Activated CD4-positive, alpha-beta T cell treated with anti-CD3 and anti-CD28 coated beads, Interleukin-2, amount 50 U/mL, for 16 hours (primary cell): ENCODE data around the gene MARCHF6.
"Not testable (repeated sequence)": the region's sequence is repeated elsewhere in the genome, so short reads cannot be mapped to it uniquely, and the experiment has no call there.

Experiments used
- DNase-seq: peaks from one replicate; pipeline ENCODE4 v3.0.0-alpha.2; 2020

MARCHF6 gene

DNA sequence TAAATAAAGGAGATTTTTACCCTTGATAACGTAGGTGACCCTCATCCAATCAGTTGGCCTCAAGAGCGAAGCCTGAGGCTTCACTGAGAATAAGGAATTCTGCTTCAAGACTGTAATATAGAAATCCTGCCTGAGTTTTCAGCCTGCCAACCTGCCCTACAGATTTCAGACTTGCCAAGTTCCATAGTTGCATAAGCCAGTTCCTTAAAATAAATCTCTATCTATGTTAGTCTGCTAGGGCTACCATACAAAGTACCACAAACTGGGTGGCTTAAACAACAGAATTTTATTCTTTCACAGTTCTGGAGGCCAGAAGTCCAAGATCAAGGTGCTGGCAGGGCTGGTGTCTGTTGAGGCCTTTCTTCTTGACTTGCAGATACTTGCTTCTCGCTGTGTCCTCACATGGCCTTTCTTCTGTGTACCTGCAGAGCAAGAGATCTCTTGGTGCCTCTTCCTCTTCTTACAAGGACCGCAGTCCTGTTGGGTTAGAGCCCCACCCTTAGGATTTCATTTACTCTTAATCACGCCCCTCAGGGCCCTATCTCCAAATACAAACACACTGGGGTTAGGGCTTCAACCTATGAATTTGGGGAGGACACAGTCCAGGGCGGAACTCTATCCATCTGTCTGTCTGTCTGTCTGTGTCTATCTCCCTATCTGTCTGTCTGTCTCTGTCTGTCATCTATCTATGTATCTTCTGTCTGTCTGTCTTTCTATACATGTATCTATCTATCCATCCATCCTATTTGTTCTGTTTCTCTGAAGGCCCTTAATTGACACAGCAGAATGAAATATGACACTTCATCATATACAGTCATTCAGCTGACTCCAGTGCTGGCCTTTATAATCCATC, 28.8 kb upstream of the MARCHF6 start:
- no peak for DNase-seq

DNA sequence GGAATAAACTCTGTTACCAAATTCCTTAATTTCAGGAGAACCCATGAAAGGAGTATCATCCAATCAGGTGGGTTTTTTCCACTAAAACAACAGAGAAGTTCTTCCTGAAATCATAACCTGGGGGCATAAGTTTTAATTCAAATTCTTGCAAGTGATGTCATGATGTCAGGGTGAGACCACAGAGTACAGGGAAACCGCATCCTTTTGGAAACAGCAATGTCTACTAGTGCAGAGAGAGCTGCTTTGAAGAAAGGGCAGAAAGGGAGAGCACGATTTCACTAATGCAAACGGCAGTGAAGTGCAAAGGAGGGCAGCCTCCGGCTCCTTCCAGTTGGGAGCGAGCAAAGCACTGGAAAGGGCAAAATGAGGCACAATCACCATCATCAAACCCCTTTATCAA, 25.2 kb upstream of the MARCHF6 start:
- no peak for DNase-seq

DNA sequence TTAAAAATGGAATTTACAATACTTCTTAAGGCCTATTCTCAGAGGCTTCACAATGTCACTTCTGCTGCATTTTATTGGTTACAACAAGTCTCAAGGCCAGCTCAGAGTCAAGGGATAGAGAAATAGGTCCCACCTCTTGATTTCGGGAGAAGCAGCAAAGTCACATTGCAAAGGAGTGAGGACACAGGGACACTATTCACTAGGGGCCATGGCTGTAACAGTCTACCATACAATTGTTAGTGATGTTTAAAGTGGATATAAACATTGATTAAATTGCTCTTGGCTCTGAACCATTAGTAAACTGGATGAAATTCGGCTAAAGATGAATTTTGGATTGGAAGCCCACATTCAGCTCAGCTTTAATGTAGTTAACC, 24.1 kb upstream of the MARCHF6 start:
- no peak for DNase-seq

- no peak for DNase-seq
Observed at GRCh38 chr5:10329820-10330481, 23.5 kb upstream of the MARCHF6 start.

- no peak for DNase-seq
Observed at GRCh38 chr5:10330511-10331230, 22.8 kb upstream of the MARCHF6 start.

DNA sequence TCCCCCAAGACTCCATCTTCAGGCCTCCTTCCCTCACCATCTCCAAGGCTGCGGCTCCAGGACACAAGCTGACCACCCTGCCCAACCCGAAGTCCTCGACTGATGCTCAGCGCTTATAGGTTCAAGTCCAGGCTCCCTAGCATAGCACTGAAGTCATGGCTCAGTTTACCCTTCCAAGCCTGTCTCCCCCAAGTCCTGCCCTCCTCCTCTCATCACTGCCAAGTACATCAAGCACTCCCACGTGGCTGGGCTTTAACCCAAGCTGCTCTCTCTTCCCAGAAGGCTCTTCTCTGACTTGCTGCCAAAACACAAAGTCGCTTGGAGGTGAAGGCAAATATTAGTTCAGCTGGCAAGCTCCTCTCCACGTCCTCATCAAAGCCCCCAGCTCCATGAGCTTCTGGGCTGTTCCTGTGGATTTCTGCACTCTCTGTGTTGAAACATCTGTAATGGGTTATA, 22.1 kb upstream of the MARCHF6 start:
- no peak for DNase-seq

- no peak for DNase-seq
Observed at GRCh38 chr5:10332301-10332700, 21.2 kb upstream of the MARCHF6 start.

DNA sequence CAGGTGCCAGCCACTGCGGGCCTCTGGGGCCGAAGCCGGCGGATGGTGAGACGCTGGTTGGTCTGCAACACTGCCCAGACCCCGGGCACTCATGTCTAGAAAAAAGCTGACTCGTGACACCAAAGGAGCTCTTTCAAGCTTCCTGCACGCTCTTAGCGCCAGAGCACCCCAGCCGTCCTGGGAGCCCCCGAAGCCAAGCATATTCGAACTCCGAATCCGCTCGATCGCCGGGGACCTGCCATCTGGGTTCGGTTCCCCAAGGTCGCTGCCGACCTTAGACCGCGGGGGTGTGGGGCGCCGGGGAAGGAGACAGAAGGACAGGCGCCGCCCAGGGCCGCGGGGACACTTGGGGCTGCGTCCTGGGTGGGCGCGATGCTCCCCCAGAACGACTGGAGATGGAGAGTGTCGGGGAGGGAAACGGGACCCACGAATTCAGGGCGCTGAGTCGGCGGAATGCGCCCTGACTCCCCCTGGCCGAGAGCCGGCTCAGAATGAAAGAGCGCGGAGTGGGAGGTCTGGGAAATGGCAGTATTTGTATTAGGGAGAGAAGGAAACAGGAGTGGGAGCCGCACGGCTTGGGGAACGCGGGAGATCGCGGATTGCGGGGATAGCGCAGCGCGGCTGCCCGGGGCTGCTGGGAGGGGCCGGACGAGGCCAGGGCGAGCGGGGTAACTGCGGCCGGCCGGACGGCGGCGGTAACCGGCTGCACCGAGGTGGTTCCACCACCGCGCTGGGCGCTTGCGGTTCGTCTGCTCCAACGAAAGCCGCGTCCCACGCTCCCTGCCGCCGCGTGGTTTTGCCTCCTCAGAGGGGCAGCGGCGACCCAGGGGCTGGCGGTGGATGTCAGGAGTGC, 20.1 kb upstream of the MARCHF6 start:
- no peak for DNase-seq

- DNase-seq: no peak
Observed at GRCh38 chr5:10334831-10335230, 18.7 kb upstream of the MARCHF6 start.

DNA sequence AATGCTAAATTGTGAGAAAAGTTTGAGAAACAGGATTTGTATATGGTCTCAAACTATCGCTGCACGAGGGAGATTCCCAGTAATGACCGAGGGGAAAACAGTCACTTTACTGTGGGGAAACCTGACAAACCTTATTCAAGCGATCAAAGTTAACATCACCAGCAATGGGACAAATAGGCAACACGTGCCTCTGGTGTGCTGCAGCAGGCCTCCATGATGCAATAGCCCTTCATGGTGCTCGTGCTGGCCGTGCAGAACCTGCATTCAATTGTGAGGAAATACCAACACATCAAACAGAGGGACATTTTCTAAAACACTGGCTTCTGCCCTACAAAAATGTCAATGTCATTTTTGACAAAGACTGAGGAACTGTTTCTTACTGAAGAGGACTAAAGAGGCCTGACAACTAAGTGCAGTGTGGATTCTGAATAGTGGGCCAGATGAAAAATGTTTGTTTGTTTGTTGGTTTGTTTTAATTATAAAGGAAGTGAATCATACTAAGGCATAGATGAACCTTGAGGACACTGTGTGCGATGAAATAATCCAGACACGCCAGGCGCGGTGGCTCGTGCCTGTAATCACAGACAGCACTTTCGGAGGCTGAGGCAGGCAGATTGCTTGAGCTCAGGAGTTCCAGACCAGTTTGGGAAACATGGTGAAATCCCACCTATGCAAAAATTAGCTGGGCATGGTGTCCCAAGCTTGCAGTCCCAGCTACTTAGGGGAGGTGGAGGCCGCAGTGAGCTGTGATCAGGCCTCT, 17.6 kb upstream of the MARCHF6 start:
- DNase-seq: no peak

- no peak for DNase-seq
Observed at GRCh38 chr5:10337107-10337506, 16.4 kb upstream of the MARCHF6 start.

DNA sequence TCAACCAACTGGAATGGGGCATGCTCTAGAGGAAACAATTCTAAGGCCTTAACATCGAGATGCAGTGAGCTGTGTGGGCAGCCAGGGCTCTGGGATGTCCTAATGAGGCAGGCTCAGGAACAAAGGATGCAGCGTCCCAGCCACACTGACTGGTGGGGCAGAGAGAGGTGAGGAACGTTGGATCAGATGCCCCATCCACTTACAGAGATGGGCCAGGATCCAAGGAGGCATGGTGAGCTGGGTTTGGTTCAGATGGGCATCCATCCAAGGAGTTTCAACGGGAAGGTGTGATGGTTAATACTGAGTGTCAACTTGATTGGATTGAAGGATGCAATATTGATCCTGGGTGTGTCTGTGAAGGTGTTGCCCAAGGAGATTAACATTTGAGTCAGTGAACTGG, 15.5 kb upstream of the MARCHF6 start:
- DNase-seq: no peak

- no peak for DNase-seq
Observed at GRCh38 chr5:10338686-10339057, 14.8 kb upstream of the MARCHF6 start.

DNA sequence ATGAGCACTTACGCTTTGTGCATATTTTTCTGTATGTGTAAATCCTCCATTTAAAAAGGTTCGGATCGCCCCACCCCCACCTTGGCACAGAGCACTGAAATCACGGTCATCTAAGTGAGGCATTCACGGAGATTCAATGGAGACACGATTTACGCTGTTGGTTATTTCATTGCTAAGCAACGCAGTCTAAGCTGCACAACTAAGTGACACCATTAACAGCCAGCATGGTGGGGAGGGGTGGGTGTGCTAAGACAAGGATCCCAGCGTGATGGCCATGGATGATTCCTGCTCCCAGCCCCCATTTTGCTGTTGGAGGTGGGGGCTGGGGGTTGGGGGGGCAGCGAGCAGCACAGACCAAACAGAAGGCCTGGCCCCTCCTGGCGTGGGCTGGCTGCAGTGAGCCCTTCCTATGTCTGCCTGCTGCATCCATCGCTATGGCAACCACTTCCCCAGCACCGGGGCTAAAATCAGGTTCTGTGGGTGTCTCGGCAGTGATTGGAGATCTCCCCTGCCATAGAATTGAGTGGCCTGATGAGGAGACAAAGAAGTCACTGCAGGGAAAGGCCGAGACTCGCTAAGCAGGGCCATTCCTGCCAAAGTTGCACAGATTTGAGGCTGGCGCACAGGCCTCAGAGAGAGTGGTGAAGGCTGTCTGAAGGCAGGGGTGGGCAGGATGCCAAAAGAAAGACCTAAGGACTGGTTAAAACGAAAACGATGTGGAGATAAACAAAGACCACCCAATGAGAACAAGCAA, 14.3 kb upstream of the MARCHF6 start:
- no peak for DNase-seq

DNA sequence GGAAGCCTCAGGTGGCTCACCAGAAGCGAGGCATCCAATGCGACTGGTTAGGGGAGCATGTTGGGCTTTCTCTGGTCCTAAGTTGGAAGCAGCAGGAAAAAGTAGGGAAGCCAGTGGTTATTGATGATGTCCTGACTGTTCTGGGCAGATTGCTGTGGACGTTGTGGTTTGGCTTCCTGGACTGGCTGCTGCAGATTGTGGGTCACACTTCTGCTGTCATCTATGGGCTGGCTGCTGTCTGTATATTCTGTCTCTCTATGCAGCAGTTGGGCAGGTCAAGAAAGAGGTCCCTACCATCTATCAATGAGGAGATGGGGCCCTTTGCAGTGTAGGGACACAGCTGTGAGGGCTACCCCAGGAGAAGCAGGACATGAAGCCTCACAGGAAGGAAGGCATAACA, 13.5 kb upstream of the MARCHF6 start:
- DNase-seq: no peak

- DNase-seq: no peak
Observed at GRCh38 chr5:10343486-10343885, 10.0 kb upstream of the MARCHF6 start.

- DNase-seq: not testable (repeated sequence)
Observed at GRCh38 chr5:10344461-10345106, 8.9 kb upstream of the MARCHF6 start.

DNA sequence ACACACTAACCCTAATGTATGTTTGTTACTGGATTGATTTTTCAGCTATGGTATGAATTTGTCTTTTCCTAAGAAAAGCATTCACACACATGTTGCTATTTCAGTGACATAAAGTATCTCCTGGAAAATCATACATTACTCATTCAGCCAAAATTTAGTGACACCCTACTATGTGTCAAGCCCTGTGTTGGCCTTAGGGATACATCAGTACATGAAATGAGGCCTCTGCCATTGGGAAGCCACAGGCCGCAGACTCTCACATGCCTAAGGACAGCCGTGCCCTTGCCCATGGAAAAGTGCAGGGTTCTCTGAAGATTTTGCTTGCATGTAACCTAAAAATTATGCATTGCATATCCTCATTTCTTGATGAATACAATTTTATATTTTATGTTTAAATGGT, 5.2 kb upstream of the MARCHF6 start:
- no peak for DNase-seq

DNA sequence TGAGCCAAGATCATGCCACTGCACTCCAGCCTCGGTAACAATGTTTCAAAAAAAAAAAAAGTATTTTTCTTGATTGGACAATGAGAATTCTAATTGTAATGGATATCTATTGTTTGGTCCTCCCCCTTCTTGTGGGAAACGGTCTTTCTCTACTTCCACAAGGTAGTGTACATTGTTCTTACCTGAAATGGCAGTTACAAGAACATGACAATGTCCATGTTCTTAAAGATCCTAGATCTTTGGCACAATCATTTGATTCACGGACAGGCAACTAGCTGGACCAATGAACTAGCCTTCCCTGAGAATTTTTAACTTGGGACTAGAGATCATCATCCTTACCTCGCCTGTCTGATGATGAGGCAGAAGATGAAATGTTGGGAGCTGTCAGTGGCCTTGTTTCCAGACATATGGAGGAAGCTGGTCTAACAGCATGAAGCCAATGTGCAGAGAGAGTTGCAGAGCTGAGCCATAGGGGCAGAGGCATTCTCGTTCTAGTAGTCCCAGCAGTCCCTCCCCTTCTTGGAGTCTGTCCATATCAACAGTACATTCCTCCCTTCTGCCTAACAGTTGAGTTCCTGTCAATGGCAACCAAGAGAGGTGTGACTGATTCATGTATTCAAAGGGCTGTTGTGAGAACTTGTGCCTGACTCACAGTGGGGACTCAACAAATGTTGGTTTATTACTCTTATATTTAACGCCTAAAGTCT, 2.1 kb upstream of the MARCHF6 start:
- no peak for DNase-seq

DNA sequence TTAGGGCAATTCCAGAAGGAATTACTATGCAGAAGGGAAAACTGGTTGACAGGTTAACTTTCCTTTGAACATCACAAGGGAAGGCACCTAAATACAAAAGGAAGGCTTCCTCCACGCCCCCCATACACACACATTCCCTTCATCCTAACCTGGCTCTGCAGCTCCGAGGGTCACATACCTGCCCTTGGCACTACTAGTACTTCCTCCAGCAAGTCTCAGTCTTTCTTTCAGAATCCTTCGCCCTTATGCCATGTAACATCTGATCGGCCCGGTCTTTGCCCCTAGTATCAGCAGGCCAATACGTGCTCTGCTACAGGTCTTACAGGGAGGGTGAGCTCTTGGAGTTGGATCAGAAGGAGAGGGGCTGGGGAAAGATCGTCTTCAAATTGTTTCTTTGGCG, 1.6 kb upstream of the MARCHF6 start:
- DNase-seq: no peak
